ENCODE results near the gene CHURC1. TPM values are rescaled to one million over a fixed set of nuclear protein-coding genes. Genes with fewer than 3 reads are reported as not detected.
A peak's percentile ranks its signal among the peaks of the same experiment; 100 is the strongest.

The CHURC1 gene
- total RNA-seq, 2 experiments from 2014 or later, result 80.6 to 91.1 TPM

GRCh38 chr14:64970776-64971477 lies 56.7 kb downstream of the CHURC1 start:
- ChIA-PET POLR2A (interaction anchor here (0.9 to 1.3 kb wide), 3 partner anchors 14 to 57 kb away, joined by 3 to 4 read pairs (median 4); partner anchors contain the start of gene CHURC1), CTCF (interaction anchor here (0.7 to 1.8 kb wide), 4 partner anchors 15 to 482 kb away, joined by 3 to 6 read pairs (median 4); no protein-coding TSS in a partner anchor)
- no peak for DNase-seq
- Mint-ChIP-seq H3K4me1 (peaks cover 7% of the 10 kb centered on the region), H3K27me3 (peaks cover 11% of the 10 kb centered on the region), H3K4me3 (peak overlapping the region; percentile 59), H3K36me3 (ENCODE audit: low read depth) (no peaks in the 10 kb centered on the region), H3K27ac (no peak overlapping the region), H3K9me3 (no peaks in the 10 kb centered on the region)

DNA sequence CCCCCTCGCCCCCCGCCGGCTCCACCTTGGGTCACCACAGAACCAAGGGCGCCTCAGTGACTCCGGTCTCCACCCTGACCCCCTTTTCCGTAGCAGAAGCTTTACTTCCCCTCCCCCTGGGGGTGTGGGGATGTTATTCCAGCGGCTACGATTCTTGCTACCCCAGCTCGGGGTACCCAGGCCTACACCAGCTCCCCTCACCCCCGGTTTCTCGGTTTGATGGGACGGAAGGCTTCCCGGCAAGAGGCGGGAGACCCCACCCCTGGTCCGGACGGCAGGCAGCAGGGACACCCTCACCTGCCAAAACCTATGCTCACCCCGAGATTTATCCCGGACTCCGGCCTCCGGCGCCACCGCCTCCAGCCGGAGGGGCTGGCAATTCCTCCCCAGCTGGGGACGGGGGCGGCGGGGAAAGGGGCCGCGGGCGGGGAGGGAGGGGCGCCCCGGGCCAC lies 57.3 kb downstream of the CHURC1 start:
- peaks cover 13% of the 10 kb centered on the region for H3K27me3 Mint-ChIP-seq
- ChIA-PET CTCF (interaction anchor here (0.7 to 1.3 kb wide), 2 partner anchors 148 to 482 kb away, joined by 3 to 5 read pairs; no protein-coding TSS in a partner anchor), POLR2A (interaction anchor here (1.0 kb wide), 1 partner anchor 57 kb away, joined by 4 read pairs; the partner anchor contains the start of gene CHURC1)
- H3K9me3 Mint-ChIP-seq, result no peaks in the 10 kb centered on the region
- H3K4me1 Mint-ChIP-seq, result peaks cover 7% of the 10 kb centered on the region
- DNase-seq, result no peak
- H3K36me3 Mint-ChIP-seq (ENCODE audit: low read depth), result no peaks in the 10 kb centered on the region
- peak overlapping the region; percentile 59 for H3K4me3 Mint-ChIP-seq
- H3K27ac Mint-ChIP-seq, result no peak overlapping the region

DNA sequence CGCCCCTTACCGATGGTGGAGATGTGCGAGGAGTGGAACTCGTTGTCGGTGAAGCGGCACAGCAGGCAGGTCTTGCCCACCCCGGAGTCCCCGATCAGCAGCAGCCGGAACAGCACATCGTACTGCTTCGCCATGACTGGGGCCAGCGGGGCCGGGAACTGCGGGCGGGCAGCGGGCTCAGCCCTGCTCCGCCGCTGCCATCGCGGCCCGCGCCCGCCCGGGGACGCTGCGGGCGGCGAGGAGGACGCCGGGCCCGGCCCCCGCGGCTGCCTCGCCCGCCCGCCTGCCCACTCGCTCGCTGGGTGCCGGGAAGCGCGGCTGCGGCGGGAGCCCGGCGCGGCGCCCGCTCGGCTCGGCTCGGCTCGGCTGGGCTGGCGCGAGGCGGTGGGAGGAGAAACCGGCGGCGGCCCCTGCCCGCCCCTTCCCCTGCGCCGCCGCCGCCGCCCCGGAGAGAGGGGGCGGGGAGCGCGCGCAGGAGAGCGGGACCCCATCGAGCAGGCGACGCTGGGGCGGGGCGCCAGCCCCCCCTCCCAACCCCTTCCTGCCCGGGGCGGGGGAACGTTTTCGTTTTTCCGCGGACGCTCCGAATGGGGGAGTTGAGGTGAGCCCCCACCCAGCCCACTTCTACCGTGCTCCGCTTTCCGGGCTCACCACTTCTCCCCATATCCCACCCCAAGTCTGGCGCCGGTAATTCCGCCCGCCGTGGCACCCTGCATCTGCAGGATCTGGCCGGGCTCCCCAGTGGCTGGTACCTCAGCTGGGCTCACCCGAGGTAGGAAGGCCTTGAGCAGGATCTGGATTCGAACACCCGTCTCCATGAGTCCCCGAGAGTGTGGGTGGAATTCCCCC lies 57.9 kb downstream of the CHURC1 start, which contains the start of gene RAB15:
RAB15 (minus strand) TSS at position 394 of the 849 bp plus-strand sequence; CDS start at position 134, 260 bp downstream.
- CTCF ChIA-PET, result interaction anchor here (0.7 kb wide), 1 partner anchor 483 kb away, joined by 3 read pairs; no protein-coding TSS in a partner anchor
- no peaks in the 10 kb centered on the region for H3K9me3 Mint-ChIP-seq
- DNase-seq, result peak; percentile 28
- H3K27me3 Mint-ChIP-seq, result peaks cover 16% of the 10 kb centered on the region
- POLR2A ChIA-PET, result no interaction called here
- peak within 1 kb of the TSS; percentile 78 for H3K4me3 Mint-ChIP-seq
- no peak within 1 kb of the TSS for H3K27ac Mint-ChIP-seq
- no peaks in the 10 kb centered on the region for H3K36me3 Mint-ChIP-seq (ENCODE audit: low read depth)
- peaks cover 7% of the 10 kb centered on the region for H3K4me1 Mint-ChIP-seq

DNA sequence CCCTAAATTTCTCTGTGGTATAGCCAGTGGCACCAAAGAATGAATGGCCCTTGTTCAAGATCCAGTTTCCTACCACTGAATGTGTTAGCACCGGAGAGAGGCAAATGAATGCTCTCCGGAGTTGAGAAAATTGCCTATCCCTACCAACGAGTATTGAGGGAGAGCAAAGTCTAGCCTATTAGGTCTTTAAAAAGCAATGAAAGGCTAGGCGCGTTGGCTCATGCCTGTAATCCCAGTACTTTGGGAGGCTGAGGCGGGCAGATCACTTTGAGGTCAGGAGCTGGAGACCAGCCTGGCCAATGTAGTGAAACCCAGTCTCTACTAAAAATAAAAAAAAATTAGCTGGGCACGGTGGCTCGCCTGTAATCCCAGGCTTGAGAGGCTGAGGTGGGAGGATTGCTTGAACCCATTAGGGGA lies 58.8 kb downstream of the CHURC1 start:
- Mint-ChIP-seq H3K4me3 (peak overlapping the region; percentile 78), H3K4me1 (peaks cover 7% of the 10 kb centered on the region), H3K27ac (no peak overlapping the region), H3K36me3 (ENCODE audit: low read depth) (no peaks in the 10 kb centered on the region), H3K27me3 (peaks cover 16% of the 10 kb centered on the region), H3K9me3 (no peaks in the 10 kb centered on the region)
- ChIA-PET POLR2A (no interaction called here), CTCF (interaction anchor here (0.7 to 1.0 kb wide), 2 partner anchors 10 to 1002 kb away, joined by 3 read pairs; no protein-coding TSS in a partner anchor)
- DNase-seq, result no peak

DNA sequence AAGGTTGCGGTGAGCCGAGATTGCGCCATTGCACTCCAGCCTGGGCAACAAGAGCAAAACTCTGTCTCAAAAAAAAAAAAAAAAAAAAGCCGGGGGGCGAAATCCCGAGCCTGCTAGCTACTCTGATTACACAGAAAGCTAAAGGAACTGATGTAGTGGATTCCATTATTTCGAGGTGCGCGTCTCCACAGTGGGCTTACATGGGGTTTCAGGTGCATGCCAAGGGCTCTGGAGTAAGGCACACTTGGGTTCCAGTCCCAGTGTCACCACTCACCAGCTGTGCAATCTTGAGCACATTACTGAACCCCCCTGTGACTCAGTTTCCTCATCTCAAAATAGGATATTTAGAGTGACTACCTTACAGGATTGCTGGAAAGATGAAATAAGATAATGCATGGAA lies 59.6 kb downstream of the CHURC1 start:
- Mint-ChIP-seq H3K27me3 (peaks cover 16% of the 10 kb centered on the region), H3K4me3 (no peak overlapping the region), H3K9me3 (no peaks in the 10 kb centered on the region), H3K4me1 (peaks cover 7% of the 10 kb centered on the region), H3K36me3 (ENCODE audit: low read depth) (no peaks in the 10 kb centered on the region), H3K27ac (no peak overlapping the region)
- no peak for DNase-seq
- ChIA-PET POLR2A (no interaction called here), CTCF (interaction anchor here (0.7 to 1.0 kb wide), 3 partner anchors 9 to 1001 kb away, joined by 3 read pairs; no protein-coding TSS in a partner anchor)

- no peak overlapping the region for H3K27ac Mint-ChIP-seq
- POLR2A ChIA-PET, result interaction anchor here (0.8 kb wide), 1 partner anchor 12 kb away, joined by 3 read pairs; the partner anchor contains the start of gene FNTB
- CTCF ChIA-PET, result interaction anchor here (0.7 kb wide), 1 partner anchor 69 kb away, joined by 4 read pairs; no protein-coding TSS in a partner anchor
Observed at GRCh38 chr14:64974563-64974962, 60.3 kb downstream of the CHURC1 start.

DNA sequence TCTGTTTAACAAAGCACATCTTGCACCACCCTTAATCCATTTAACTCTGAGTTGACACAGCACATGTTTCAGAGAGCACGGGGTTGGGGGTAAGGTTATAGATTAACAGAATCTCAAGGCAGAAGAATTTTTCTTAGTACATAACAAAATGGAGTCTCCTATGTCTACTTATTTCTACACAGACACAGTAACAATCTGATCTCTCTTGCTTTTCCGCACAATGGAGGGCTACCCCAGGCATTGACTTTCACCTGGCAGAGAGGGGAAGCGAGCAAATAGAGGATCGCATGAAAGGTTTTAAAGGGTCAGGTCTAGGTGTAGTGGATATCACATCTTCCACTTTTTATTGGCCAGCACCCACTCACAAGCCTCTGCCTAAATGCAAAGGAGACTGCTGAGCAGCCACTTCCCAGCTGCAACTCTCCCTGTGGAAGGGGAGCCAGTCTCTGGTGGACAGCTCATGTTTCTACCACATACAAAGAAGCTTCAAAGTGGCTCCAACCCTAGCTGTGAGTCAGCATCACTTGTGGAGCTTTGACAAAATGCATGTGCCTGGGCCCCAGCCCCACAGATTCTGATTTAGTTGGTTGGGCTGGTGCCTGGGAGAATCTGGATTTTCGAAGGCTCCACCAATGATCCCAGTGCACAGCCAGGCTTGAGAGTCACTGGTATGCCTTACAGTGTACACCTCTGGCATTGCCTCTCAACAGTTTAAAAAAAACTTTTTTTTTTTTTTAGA lies 65.2 kb downstream of the CHURC1 start:
- Mint-ChIP-seq H3K27me3 (peaks cover 27% of the 10 kb centered on the region), H3K4me3 (no peak overlapping the region), H3K36me3 (ENCODE audit: low read depth) (no peaks in the 10 kb centered on the region), H3K9me3 (no peaks in the 10 kb centered on the region), H3K4me1 (peaks cover 7% of the 10 kb centered on the region), H3K27ac (no peak overlapping the region)
- POLR2A ChIA-PET, result no interaction called here
- CTCF ChIA-PET, result no interaction called here
- DNase-seq, result no peak

More at GRCh38 chr14:64974563-64974962, 60.3 kb downstream of the CHURC1 start:
- Mint-ChIP-seq H3K4me1 (peaks cover 7% of the 10 kb centered on the region), H3K4me3 (no peak overlapping the region), H3K27me3 (peaks cover 18% of the 10 kb centered on the region), H3K9me3 (no peaks in the 10 kb centered on the region), H3K36me3 (ENCODE audit: low read depth) (no peaks in the 10 kb centered on the region)
- DNase-seq, result no peak

DNA sequence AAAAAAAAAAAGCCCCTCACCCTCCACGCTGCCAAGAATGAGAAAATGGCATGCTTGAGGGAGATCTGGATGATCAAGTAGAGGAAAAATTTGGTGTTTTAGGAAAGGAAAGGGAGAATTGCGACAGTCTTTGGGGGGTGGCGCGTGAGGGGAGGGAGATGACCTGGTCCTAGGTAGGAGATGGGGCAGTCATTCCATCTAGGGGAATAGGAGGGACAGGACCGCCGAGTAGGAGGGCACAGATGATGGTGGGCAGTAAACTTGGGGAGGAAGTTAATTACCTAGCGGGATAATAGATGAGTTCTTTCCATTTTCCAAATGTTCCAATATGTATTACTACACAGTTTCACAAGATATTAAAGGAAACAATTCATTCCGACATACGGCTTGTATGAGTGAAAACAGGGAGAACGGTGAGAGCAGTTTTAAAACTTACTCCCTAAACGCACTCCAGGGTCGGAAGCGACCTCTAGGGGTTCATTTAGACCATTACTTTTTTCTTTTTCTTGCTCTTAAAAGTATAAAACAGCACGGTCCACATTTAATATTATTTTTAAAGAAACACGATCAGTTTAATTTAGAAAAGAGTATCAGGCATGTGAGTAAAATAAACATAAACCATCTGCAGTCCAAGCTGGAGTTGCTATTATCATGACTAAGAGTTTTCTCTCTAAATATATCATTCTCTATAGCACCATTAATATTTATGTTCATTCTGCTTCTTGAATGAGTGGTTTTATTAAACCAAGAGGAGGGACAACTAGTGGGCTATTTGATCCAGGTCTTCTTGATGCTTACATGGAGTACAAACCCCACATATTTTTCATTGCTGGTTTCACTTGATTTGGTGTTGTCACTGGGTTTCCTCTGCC lies 69.4 kb downstream of the CHURC1 start:
- Mint-ChIP-seq H3K4me3 (peak overlapping the region; percentile 44), H3K4me1 (peaks cover 28% of the 10 kb centered on the region), H3K36me3 (ENCODE audit: low read depth) (peaks cover 2% of the 10 kb centered on the region), H3K9me3 (no peaks in the 10 kb centered on the region), H3K27ac (no peak overlapping the region), H3K27me3 (peaks cover 32% of the 10 kb centered on the region)
- DNase-seq, result peak; percentile 44
- ChIA-PET CTCF (interaction anchor here (0.8 to 1.7 kb wide), 5 partner anchors 10 to 311 kb away, joined by 3 to 4 read pairs (median 3); no protein-coding TSS in a partner anchor), POLR2A (no interaction called here)

Other genes with a start within 250 kb of the CHURC1 start
- gene PLEKHG3, start 210.0 kb upstream of the CHURC1 start, total RNA-seq, result 100 to 1,000 TPM; 126 to 133 TPM
- under 1 TPM; 0.08 to 0.10 TPM for gene SPTB, start 34.5 kb upstream of the CHURC1 start, total RNA-seq
- gene GPX2, start 28.3 kb downstream of the CHURC1 start, total RNA-seq, result not detected
- gene RAB15, start 57.9 kb downstream of the CHURC1 start, total RNA-seq, result 1 to 10 TPM; 1.5 to 1.7 TPM
- 10 to 100 TPM; 12.3 to 16.1 TPM for gene FNTB, start 72.4 kb downstream of the CHURC1 start, total RNA-seq
- 100 to 1,000 TPM; 134 to 135 TPM for gene MAX, start 188.1 kb downstream of the CHURC1 start, total RNA-seq

All from activated CD4-positive, alpha-beta memory T cell treated with anti-CD3 and anti-CD28 coated beads, Interleukin-2, amount 10 ng/mL, durations not matched to agents 7 days and 5 days (primary cell).